Loucy (cell line): ENCODE measurements around the gene EFNB2.

Source experiments
- EZH2phosphoT487 ChIP-seq: fragments of 200-600 bp; IDR thresholded peaks from 2 replicates; pipeline ENCODE4 v1.6.1; 2018; ENCODE audit warnings: antibody characterized with exemption, mild to moderate bottlenecking, moderate library complexity, borderline replicate concordance
- TF ChIP-seq, protein P1 (sequence below): fragments of 200-600 bp; sonication (generic); conservative IDR thresholded peaks from 2 replicates; pipeline ENCODE4 v1.5.1; 2014; ENCODE audit warnings: mild to moderate bottlenecking, antibody characterized with exemption, low read length

- TF ChIP-seq, protein P1, sequence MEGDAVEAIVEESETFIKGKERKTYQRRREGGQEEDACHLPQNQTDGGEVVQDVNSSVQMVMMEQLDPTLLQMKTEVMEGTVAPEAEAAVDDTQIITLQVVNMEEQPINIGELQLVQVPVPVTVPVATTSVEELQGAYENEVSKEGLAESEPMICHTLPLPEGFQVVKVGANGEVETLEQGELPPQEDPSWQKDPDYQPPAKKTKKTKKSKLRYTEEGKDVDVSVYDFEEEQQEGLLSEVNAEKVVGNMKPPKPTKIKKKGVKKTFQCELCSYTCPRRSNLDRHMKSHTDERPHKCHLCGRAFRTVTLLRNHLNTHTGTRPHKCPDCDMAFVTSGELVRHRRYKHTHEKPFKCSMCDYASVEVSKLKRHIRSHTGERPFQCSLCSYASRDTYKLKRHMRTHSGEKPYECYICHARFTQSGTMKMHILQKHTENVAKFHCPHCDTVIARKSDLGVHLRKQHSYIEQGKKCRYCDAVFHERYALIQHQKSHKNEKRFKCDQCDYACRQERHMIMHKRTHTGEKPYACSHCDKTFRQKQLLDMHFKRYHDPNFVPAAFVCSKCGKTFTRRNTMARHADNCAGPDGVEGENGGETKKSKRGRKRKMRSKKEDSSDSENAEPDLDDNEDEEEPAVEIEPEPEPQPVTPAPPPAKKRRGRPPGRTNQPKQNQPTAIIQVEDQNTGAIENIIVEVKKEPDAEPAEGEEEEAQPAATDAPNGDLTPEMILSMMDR: no peak
- TF ChIP-seq EZH2phosphoT487: no peak
Observed at GRCh38 chr13:106499896-106500295, 35.6 kb downstream of the EFNB2 start.
